ENCODE results near the gene CDPF1.

GRCh38 chr22:46239261-46240048 lies 10.6 kb downstream of the CDPF1 start:
- TF ChIP-seq CTCF (IDR thresholded peaks at IDR 0.05): no peak
- TF ChIP-seq POLR2A (IDR thresholded peaks at IDR 0.05): no peak

All from heart left ventricle (tissue), 13 donors.